ENCODE measurements around the gene DNAJC5. TPM values are rescaled to one million over a fixed set of nuclear protein-coding genes. Genes with fewer than 3 reads are reported as not detected.
"Not testable (repeated sequence)": the region's sequence is repeated elsewhere in the genome, so short reads cannot be mapped to it uniquely, and the experiment has no call there.

DNAJC5 gene
- total and polyA plus RNA-seq, 2 of the 8 experiments (the other 6 are each of a cell fraction or from before 2014, with no cell fraction given), result 19.2 to 31.2 TPM

DNA sequence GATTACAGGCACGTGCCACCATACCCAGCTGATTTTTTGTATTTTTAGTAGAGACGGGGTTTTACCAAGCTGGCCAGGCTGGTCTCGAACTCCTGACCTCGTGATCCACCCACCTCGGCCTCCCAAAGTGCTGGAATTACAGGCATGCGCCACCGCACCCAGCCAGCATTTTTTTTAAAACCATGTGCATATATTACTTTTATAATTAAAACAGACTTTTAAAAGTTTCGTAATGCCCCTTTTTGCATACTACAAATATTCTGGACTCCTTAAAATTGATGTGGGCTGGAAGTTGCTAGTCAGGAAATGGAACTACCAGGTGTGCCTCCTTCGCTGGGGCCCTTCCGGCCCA is 77.0 kb downstream of the DNAJC5 start:
- not testable (repeated sequence) for H3K79me2 ChIP-seq (ENCODE audit: control insufficient read depth in 1 of 2, insufficient read depth in 2 of 2, low read length in 2 of 2); H2AK5ac ChIP-seq (ENCODE audit: low read depth, low read length); H3K18ac ChIP-seq (ENCODE audit: extremely low read depth, low read length); H3K4me3 ChIP-seq (ENCODE audit: extremely low read depth in 1 of 4, insufficient read depth in 2 of 4, low read depth in 3 of 4, low read length in 4 of 4); H3K23ac ChIP-seq (ENCODE audit: insufficient read length); H4K20me1 ChIP-seq (replicated peaks in 1 of 2; ENCODE audit: control insufficient read depth in 1 of 2, insufficient read depth in 2 of 2, low read length in 2 of 2); H2BK20ac ChIP-seq (ENCODE audit: low read length); H3K56ac ChIP-seq (replicated peaks; ENCODE audit: insufficient read length, low read depth, low read length); H2BK120ac ChIP-seq (replicated peaks; ENCODE audit: low read depth, low read length); H3K9ac ChIP-seq (replicated peaks in 1 of 4; ENCODE audit: extremely low read depth in 1 of 4, low read depth in 3 of 4, low read length in 3 of 4); FAIRE-seq; H2AFZ ChIP-seq (ENCODE audit: low read length); H3K27me3 ChIP-seq (replicated peaks in 1 of 4; ENCODE audit: control insufficient read depth in 3 of 4, extremely low read depth in 1 of 4, insufficient read depth in 3 of 4, low read length in 3 of 4); H3K4ac ChIP-seq (replicated peaks; ENCODE audit: insufficient read length, low read depth, low read length); H3K14ac ChIP-seq (ENCODE audit: insufficient read length); H2BK5ac ChIP-seq (ENCODE audit: low read depth, low read length); H2BK15ac ChIP-seq (ENCODE audit: low read length); H3K79me1 ChIP-seq (ENCODE audit: low read depth, low read length); DNase-seq (ENCODE audit: low read depth in 1 of 2, low spot score in 2 of 2); H3K4me2 ChIP-seq (ENCODE audit: insufficient read depth in 1 of 2, low read depth in 2 of 2, low read length in 2 of 2); H4K8ac ChIP-seq (ENCODE audit: extremely low read depth, insufficient read depth, low read length); H3K27ac ChIP-seq (ENCODE audit: low read depth, low read length); H4K5ac ChIP-seq (ENCODE audit: insufficient read length, low read depth, low read length)
- peaks cover 12% of the 10 kb centered on the region; the same call in 1 of the 2 replicates for H3K23me2 ChIP-seq (ENCODE audit: low read depth, low read length)
- peak overlapping the region; percentile 44 for H4K91ac ChIP-seq (replicated peaks; ENCODE audit: insufficient read length, low read length)
- 0 out of 2 replicates have a peak overlapping the region, but pooled peaks have one; percentile 33 for H2BK12ac ChIP-seq (ENCODE audit: low read depth, low read length)
- ChIA-PET POLR2A (ENCODE audit: partially characterized antibody) (interaction anchor here (0.9 kb wide), 1 partner anchor 279 kb away, joined by 3 read pairs; no protein-coding TSS in a partner anchor), CTCF (ENCODE audit: partially characterized antibody) (interaction anchor here (0.7 to 5.0 kb wide), 6 partner anchors 31 to 450 kb away, joined by 3 to 58 read pairs (median 4); no protein-coding TSS in a partner anchor)
- 94% methylated on average over 10 of the region's 10 CpGs; no CpG with 5 or more reads in 1 of the 2 experiments for WGBS, 2 experiments (ENCODE audit: extremely low coverage in 1 of 2, insufficient coverage in 1 of 2, insufficient read length in 1 of 2, insufficient replicate concordance in 2 of 2, low coverage in 1 of 2, low lambda C conversion rate in 2 of 2, missing lambda C conversion rate in 1 of 2)
- peaks cover 2 to 15% (median 10%) of the 10 kb centered on the region in 4 experiments; a peak in 7 of 8 replicates for H3K36me3 ChIP-seq (ENCODE audit: control insufficient read depth in 2 of 4, insufficient read depth in 4 of 4, low read length in 3 of 4)
- H3K9me3 ChIP-seq (ENCODE audit: insufficient read depth in 2 of 2, low read depth in 1 of 2, low read length in 1 of 2), result peaks cover 16 to 18% of the 10 kb centered on the region in 2 experiments
- peaks cover 0 to 13% (median 7%) of the 10 kb centered on the region in 4 experiments; a peak in 6 of 7 replicates for H3K4me1 ChIP-seq (replicated peaks in 1 of 4; ENCODE audit: control insufficient read depth in 3 of 4, insufficient read depth in 4 of 4, low read length in 3 of 4)

Measured in H1 (cell line).